GM15510 (cell line): ENCODE results near the gene RAD9A.

Experiments
- POLR2A ChIP-seq: IDR thresholded peaks from 3 replicates; pipeline ENCODE4 v1.6.1; 2011; ENCODE audit warnings: borderline replicate concordance; ENCODE audit not compliant: insufficient read length; ENCODE audit errors: extremely low read depth

The RAD9A gene

DNA sequence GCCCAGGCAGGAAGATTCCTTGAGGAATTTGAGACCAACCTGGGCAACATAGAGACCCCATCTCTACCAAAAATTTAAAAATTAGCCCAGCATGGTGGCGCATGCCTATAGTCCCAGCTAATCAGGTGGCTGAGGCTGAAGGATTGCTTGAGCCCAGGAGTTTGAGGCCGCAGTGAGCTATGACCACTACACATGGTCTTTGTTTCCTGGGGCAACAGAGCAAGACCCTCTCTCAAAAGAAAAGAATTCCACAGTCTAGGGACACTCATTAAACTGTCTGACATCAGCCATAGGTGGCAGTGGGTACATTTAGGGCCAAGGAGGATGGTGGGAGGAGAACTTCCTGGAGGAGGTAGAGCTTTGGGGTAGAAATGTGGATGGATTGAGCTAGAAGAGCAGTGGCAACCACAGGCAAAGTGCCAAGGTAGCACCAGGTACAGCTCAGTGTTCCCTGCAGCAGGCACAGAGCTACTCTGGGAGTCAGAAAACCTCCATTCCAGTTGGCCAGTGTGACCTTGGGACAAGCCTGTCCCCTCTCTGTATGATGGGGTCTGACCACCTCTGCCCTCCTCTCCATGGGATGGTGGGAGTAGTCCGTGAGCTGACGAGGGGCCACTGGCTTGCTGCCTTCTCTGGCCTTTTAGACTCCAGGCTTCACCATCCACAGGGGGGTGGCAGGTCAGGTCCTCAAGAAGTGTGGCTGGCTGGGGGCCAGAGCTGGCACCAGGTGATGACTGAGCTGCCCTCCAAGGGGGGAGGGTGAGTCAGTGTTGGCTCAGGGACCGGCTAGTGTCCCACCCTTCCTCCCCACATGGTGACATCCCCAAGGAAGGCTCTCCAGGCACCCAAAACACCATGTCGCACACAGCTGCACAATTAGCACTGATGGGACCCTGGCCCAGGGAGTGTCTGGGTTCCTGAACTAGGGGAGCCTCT is 14.6 kb upstream of the RAD9A start:
- TF ChIP-seq POLR2A = no peak

DNA sequence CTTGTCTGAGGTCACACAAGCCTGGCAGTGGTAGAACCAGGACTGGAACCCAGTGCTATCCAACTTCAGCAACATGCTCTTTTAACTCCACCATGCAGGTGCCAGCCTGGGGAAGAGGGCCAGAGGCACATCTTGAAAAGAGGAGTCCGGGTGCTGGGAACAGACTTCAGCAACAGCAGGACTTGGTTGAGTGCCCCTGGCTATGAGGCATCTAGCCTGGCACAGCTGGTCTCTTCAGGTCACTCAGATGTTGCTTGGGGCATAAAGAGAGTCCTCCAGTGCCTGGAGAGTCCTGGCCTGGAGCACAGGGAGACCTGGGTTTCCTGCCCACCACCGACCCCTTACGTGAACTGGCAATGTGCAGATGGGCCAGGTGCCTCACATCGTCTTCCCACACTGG is 13.2 kb upstream of the RAD9A start:
- TF ChIP-seq POLR2A = no peak

DNA sequence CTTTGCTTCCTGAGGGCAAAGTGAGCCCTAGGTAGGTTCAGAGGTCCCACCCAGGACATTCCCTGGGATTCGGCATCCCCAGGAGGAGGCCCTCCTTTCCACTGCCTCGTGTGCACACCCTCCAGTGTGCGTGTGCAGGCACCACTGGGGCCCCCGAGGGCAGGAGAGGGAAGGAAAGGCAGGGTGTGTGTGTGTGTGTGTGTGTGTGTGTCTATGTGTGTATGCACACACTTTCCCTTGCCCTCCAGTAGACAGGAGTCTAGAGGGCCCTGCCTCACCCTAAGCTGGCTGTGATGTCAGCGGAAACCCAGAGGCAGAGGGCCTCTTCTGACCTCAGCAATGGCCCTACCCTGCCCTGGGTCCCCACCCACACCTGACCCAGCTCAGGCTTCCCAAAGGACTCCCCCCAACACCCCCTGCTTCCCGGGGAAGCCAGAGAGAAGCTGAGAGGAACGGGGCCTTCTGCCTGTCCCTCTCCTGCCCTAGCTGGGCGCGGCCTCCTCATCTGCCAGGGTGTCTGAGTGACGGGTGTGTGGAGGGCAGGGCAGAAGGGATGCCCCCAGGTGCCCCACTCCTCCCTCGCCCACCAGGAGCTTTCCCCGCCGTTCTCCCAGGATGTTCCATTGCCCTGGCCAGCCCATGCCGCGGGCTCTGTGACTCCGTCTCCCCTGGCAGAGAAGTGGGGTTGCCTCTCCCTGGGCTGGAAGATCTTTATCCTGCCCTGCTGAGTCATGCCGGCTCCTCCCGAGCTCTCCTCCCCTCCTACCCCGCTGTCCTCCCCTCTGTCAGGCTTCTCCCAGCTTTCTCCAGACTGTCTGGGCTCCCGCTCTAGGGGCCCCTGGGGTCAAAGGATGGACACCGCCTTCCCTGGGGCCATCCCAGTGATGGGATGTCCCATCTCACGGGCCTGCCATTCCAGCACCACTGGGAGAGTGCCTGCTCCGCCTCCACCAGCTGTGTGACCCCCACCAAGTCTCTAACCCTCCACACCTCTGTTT is 12.4 kb upstream of the RAD9A start:
- TF ChIP-seq POLR2A = no peak

DNA sequence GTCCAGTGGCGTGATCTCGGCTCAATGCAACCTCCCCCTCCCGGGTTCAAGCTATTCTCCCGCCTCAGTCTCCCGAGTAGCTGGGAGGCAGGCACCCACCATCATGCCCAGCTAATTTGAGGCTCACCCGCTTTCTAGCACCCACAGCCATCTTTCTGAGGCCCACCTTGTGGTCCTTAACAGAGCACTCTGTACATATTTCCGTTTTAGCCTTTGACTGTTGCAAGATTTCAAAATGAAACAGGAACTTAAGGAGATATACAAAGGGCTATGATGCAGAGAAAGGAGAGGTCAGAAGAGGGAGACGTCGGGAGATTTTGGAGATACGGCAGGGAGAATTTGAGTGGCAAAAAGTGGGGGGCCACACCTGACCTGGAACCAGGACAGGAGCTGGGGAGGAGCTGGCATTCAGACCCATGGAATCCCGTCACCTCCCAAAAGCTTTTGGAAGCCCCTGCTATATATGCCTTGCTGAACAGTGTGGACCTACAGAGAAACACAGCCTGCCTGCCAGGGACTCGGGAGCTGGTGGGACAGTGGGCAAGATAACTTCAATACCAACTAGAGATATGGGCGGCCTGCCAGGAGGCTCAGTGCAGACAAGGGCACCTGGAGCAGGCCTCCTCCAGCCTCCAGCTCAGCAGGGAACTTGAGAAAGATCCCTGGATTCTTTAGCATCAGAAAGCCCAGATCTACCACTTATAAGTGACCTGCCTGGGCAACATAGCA is 10.4 kb upstream of the RAD9A start:
- peak; percentile 17 for TF ChIP-seq POLR2A

DNA sequence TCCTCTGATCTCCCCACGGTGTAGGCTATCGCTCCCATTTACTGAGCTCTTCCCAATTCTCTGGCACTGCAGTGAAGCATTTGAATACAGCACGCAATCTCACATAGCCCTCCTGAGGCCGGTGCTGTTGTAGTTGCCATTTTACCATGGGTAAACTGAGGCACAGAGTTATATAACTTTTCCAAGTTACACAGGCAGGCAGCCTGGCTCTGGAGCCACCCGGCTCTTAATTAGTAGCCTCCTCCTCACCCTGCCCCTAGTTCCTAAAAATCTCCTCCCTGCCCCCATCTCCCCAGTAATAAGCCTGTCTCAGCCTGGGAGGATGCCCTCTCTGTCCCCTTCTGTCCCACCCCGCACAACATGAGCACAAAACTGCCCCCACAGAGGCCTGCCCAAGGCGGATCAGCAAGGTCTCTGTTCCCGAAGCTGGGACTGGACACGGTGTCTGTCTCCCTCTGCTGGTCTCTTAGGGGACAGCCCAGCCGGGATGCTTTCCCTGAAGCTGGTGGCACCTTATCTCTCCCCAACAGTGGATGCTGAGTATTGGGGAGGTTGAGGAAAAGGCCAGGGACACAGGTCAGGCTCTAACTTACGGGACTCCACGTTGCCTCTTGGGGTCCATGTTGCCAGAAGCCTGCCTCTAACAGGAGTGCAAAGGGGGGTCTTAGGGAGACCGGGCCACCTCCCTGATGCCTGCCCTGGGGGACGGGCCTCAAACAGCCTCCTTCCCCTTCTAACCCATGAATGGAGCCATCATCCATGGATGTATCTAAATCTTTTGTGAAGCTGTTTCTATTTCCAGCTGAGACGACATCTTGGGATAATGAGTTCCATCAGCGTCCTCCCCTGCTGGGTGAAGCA is 9.3 kb upstream of the RAD9A start:
- no peak for TF ChIP-seq POLR2A

DNA sequence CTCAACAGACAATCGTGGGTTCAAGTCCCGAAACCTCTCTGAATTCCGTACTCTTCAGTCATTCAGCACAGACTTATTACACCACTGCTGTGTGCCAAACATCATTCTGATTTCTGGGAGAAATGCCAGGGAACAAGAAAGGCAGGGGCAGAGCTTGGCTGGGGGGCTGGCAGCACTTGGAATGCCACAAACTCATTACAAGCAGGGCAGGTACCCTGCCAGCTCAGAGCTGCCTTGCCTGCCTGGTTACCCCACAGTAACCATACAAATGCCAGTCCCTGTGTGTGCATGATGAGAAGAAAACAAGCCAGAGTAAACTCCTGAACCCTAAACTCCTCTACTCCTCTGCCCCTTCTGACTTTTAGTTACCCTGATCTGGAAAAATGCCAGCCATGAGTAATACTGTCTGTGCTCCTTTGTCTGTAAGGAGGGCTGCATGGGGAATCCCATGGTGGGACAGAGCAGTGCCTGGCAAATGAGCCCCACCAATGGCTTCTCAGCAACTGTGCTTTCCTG is 6.9 kb upstream of the RAD9A start:
- no peak for TF ChIP-seq POLR2A

DNA sequence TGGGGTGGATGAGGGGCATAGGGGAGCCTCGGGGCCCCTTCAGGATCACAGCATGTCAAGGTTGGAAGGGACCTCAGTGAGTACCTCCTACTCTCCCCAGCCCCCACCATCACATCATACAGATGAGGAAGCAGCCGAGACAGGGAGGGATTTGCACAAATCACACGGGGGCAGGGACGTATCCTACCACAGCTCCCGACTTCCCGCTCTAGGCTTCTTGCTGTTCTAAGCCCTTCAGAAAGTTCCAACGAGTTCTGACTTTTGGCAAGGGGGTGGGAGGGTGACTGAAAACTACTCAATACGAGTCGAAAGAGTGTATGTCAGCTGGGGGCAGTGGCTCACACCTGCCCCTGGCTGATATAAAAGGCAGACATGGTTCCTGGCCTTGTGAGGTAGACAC is 4.7 kb upstream of the RAD9A start:
- TF ChIP-seq POLR2A = no peak

DNA sequence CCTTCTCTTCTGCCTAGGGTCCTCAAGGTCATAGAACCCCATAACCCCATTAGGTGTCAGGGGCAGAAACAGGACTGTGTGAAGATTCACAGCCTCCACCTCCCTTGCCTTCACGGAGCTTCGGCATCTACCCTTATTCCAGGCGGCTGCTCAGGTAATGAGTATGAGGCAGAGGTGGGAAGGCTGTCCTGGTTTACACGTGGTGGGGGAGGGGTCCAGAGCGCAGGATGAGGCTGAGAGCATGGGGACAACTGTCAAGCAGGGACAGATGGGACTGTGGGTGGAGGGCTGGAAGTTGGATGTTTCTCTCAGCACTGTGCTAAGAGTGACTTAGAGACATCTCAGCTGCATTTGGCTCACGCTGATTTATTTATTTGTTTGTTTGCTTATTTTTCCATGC is 4.3 kb upstream of the RAD9A start:
- no peak for TF ChIP-seq POLR2A

DNA sequence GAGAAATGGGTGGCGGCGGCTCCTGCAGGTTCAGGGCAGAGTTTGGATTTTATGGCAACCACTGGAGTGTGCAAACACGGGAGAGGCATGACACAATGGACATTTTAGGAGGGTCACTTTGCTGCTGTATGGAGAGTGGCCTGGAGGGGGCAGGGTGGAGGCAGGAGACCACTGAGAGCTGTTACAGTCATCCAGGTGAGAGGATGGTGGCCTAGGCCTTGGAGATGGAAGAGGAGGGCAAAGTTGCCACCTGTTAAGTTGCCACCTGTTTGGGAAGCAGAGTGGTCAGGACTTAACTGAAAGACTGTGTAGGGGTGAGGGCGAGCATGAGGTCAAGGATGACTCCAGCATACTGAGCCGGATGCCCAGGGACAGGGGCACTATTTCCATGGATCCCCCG is 2.3 kb upstream of the RAD9A start:
- TF ChIP-seq POLR2A = no peak

DNA sequence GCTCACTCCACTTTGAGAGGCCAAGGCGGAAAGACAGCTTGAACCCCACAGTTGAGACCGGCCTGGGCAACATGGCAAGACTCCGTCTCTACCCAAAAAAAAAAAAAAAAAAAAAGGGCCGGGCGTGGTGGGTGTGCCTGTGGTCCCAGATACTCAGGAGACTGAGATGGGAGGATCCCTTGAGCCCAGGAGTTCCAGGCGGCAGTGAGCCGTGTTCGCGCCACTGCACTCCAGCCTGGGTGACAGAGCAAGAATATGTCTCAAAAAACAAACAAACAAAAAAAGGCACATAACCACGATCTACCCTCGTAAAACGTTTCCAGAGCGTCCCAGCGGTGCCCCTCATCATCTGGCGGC is 861 bp upstream of the RAD9A start:
- TF ChIP-seq POLR2A = no peak

DNA sequence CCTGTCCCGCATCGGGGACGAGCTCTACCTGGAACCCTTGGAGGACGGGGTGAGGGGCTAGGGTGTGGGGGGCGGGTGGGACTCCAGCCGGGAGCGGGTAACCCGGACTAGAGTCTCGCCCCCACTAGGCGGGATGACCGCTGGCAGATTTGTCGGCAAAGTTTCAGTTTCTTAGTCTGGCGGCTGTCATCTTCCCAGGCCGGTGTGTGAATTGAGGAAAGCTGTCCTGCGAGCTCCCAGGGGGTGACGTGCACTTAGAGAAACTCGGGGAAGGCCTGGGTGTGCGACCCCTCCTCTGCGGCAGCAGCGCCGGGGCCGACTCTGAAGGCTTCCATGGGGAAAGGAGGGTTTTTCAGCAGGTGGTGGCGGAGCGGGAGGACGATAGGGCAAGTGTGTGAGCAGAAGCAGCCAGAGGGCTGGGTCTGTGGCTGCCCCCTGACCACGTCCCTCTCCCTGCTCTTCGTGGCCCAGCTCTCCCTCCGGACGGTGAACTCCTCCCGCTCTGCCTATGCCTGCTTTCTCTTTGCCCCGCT is 463 bp downstream of the RAD9A start:
- TF ChIP-seq POLR2A = no peak

DNA sequence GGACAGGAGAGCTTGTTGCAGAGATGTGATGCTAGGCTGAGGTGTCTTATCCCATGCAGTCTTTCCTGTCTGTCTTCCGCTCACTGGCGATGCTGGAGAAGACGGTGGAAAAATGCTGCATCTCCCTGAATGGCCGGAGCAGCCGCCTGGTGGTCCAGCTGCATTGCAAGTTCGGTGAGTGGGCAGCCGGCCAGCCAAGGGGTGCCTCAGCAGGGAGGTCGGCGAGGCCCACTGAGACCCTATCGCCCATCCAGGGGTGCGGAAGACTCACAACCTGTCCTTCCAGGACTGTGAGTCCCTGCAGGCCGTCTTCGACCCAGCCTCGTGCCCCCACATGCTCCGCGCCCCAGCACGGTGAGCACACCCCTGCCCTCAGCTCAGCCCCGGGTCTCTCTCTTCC is 1.7 kb downstream of the RAD9A start:
- no peak for TF ChIP-seq POLR2A

DNA sequence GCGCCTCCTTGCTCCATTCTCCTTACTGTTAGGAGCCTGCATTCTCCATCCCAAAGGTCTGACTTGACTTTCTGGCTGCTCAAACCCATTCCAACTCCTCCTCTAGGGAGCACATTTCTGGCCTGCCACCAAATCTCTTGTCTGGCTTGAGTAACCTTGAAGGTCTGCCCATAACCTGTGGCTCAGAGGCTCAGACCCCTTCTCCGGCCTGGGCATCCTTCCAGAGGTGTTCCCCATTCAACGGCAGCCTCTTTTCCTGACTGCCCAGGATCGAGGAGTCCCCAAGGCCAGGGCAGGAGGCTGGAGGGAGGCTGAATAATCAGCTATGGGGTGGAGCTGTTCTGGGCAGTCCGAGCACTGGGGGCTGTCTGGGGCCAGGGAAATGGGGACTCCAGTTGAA is 2.2 kb downstream of the RAD9A start:
- no peak for TF ChIP-seq POLR2A

DNA sequence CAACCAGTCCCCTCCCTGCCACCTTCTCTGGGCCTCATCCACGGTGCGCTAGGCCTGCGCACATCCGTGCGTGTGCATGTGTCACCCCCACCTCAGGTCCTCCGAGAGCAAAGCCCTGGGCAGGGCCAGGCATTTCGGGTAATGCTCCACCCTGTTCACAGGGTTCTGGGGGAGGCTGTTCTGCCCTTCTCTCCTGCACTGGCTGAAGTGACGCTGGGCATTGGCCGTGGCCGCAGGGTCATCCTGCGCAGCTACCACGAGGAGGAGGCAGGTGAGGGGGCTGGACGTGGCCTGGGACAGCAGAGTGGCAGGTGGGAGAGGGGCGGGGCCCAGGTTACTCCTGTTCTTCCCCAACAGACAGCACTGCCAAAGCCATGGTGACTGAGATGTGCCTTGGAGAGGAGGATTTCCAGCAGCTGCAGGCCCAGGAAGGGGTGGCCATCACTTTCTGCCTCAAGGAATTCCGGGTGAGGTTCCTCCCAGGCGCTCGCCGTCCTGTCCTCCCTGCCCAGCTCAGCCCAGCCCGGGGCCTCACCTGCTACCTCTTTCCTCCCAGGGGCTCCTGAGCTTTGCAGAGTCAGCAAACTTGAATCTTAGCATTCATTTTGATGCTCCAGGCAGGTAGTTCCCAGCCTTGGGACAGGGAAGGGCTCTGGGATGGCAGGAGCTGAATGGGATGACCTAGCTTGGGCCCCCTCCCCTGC is 3.9 kb downstream of the RAD9A start:
- no peak for TF ChIP-seq POLR2A

DNA sequence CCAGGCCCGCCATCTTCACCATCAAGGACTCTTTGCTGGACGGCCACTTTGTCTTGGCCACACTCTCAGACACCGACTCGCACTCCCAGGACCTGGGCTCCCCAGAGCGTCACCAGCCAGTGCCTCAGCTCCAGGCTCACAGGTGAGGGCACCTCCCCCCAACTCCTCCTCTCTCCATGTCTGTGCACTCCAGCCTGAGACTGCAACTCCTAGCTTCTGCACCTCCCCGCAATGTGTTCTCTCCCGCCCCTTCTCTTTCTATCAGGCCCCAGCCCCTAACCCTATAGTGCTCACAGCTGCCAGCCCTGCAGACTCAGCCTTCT is 4.4 kb downstream of the RAD9A start:
- TF ChIP-seq POLR2A = no peak
